Liver (tissue), 3 donors: ENCODE results near the gene TAGLN2.

Experiments used
- CTCF ChIP-seq: fragments of 150-350 bp; IDR thresholded peaks from 2 replicates; pipeline ENCODE4 v1.5.1; 2017; ENCODE audit warnings: improper control_type of control experiment, low read depth, low read length; ENCODE audit not compliant: missing input control
- EGR1 ChIP-seq, 2 donors: IDR thresholded peaks; 2 replicates each; pipeline ENCODE4 v1.6.1; 2016 to 2018; ENCODE audit warnings: antibody characterized with exemption in 2 of 2, low read depth in 2 of 2
- FOXA1 ChIP-seq: IDR thresholded peaks from 2 replicates; pipeline ENCODE4 v1.6.1; 2016; ENCODE audit warnings: antibody characterized with exemption
- REST ChIP-seq: IDR thresholded peaks from 2 replicates; pipeline ENCODE4 v1.6.1; 2016; ENCODE audit warnings: antibody characterized with exemption, mild to moderate bottlenecking
- ZBTB33 ChIP-seq: IDR thresholded peaks from 2 replicates; pipeline ENCODE4 v1.6.1; 2016; ENCODE audit warnings: antibody characterized with exemption
- donor health status: healthy.
- donor health status: healthy.

- TF ChIP-seq CTCF (no peak), EGR1 (IDR thresholded peaks at IDR 0.05; ENCODE audit: low read depth in 2 of 2) (no peak), FOXA1 (no peak), REST (no peak), ZBTB33 (no peak)
Measured at GRCh38 chr1:159952932-159953331, 27.6 kb upstream of the TAGLN2 start.
